GM08714 (cell line): ENCODE measurements around the gene TSR3.

ENCODE experiments used
- H3K4me3 ChIP-seq: fragments of 200-500 bp; sonication (Bioruptor generic); 2 replicates; pipeline ENCODE4 v1.5.1; 2014; ENCODE audit warnings: mild to moderate bottlenecking, low read length, inconsistent platforms
- ZNF274 ChIP-seq: IDR thresholded peaks from 2 replicates; pipeline ENCODE4 v1.6.1; 2012; ENCODE audit warnings: mild to moderate bottlenecking, low read depth, low read length

The TSR3 gene

GRCh38 chr16:1351582-1352362, at the start of gene TSR3, which contains the start of gene GNPTG:
TSR3 (minus strand) TSS chr16:1351878; CDS start chr16:1351804, 74 bp downstream.
GNPTG (plus strand) TSS chr16:1351931; CDS start chr16:1351966, 35 bp downstream.
- TF ChIP-seq ZNF274, result no peak
- peak within 1 kb of the TSS; percentile 96 for H3K4me3 ChIP-seq

DNA sequence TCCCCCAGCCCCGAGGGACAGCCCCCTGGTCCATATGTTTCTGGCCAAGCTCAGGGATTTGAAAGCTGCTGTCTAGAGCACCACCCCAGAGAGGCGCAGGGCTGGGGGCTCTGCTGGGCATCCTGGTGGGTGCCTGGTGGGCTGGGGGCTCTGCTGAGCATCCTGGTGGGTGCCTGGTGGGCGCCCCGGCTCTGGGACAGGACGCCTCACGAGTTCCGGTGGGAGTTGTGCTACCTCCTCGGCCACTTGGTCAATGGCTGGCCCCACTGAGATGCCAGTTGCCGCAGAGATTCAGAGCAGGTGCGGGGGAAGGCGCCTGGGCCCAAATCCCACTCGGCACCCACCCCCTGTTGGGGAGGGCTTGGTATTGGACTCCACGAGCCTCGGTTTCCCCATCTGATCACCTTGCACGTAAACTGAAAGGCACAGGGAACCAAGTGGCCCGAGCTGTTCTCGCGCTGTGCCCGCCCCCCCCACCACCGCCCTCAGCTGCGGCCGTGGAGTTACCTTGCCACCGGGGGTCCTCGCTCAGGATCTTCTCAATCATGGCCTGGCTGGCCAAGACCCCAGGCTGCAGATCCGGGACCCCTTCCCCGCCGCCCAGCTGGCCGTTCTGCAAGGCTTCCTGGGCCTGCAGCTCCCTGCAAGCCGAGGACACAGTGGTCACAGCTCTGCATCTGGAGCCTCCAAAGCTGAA, 49.5 kb upstream of the TSR3 start:
- no peak overlapping the region for H3K4me3 ChIP-seq
- TF ChIP-seq ZNF274, result no peak

- TF ChIP-seq ZNF274, result no peak
- no peak overlapping the region for H3K4me3 ChIP-seq
These were observed 47.3 kb upstream of the TSR3 start for GRCh38 chr16:1398826-1399581.

GRCh38 chr16:1398351-1398750, 46.7 kb upstream of the TSR3 start:
- TF ChIP-seq ZNF274, result no peak
- H3K4me3 ChIP-seq, result no peak overlapping the region

GRCh38 chr16:1397779-1398178, 46.1 kb upstream of the TSR3 start:
- TF ChIP-seq ZNF274, result no peak
- H3K4me3 ChIP-seq, result no peak overlapping the region

GRCh38 chr16:1395444-1396031, 43.9 kb upstream of the TSR3 start:
- no peak for TF ChIP-seq ZNF274
- no peak overlapping the region for H3K4me3 ChIP-seq

DNA sequence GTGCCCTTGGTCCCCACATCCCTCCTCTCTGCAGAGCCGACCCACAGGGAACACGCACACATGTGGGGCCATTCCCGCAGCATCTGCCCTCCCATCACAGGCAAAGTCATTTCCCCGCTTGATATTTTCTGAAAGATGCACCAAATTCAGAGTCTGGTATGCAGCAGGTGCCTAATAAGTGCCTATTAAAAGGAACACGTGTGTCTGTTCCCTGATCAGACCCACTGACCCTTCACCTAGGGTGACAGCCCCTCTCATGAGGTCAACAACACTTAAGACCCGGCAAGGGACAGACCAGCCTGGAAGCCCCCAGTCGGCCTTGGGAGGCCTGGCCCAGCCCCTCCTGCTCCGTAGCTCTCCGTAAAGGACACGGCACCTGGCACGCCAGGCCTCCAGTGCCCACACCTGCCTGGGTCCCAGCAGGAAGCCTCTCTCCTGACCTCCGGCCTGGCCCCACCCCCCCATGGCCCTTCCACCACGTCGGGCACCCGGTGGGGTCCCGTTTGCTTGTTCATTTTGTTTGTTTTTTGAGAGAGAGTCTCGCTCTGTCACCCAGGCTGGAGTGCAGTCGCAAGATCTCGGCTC, 42.8 kb upstream of the TSR3 start:
- no peak for TF ChIP-seq ZNF274
- H3K4me3 ChIP-seq, result no peak overlapping the region

GRCh38 chr16:1393613-1394176, 42.0 kb upstream of the TSR3 start:
- TF ChIP-seq ZNF274, result no peak
- H3K4me3 ChIP-seq, result no peak overlapping the region

- H3K4me3 ChIP-seq, result no peak overlapping the region
- no peak for TF ChIP-seq ZNF274
These were observed 41.1 kb upstream of the TSR3 start for GRCh38 chr16:1392826-1393225.

- H3K4me3 ChIP-seq, result no peak overlapping the region
- no peak for TF ChIP-seq ZNF274
These were observed 38.6 kb upstream of the TSR3 start for GRCh38 chr16:1390239-1390779.

DNA sequence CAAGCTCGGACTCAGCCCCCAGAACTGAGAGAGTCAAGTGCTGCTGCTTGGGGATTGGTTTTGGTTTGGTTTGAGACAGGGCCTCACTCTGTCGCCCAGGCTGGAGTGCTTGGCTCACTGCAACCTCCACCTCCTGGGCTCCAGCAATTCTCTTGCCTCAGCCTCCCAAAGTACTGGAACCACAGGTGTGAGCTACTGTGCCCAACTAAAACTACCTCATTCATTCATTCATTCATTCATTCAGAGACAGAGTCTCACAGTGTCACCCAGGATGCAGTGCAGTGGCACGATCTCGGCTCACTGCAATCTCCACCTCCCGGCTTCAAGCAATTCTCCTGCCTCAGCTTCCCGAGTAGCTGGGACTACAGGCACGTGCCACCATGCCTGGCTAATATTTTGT, 38.1 kb upstream of the TSR3 start:
- H3K4me3 ChIP-seq, result no peak overlapping the region
- TF ChIP-seq ZNF274, result no peak

DNA sequence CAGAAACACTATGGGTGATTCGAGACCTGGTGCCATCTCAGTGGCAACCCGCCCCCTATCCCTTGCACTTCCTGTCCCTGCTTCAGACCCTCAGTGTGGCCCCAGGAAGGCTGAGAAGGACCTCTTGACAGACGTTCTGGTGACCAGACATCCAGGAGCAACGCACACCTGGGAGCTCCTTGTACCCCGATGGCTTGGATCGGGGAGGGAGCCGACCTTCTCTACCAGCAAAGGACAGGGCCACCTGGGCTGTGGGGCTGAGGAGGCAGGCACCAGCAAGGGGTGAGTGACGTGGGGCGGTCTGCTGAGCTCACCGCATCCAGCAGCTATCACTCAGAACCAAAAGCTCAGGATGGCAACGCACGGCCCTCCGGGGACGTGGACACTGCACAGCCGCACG, 35.7 kb upstream of the TSR3 start:
- TF ChIP-seq ZNF274, result no peak
- no peak overlapping the region for H3K4me3 ChIP-seq

DNA sequence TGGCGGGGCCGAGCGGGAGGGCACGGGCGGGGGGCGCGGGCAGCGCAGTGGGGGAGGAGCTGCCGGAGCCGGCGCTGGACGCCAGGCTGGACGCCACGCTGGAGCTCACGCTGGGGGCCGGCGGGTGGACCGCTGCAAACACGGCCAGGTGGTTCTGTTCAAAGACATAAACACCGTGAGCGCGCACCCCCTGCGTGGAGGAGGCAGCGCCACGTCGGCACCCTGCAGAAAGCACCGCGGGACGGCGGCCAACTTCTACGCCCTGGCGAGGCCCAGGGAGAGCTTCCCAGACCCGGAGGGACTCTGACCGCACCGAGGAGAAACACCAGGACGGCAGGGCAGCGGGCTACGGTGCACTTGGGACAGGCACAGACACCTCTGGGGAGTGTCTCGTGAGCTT, 33.6 kb upstream of the TSR3 start:
- no peak for TF ChIP-seq ZNF274
- H3K4me3 ChIP-seq, result no peak overlapping the region

GRCh38 chr16:1383556-1383955, 31.9 kb upstream of the TSR3 start:
- TF ChIP-seq ZNF274, result no peak
- no peak overlapping the region for H3K4me3 ChIP-seq
